Astrocyte (in vitro differentiated cells and primary cell): ENCODE measurements around the gene SLC25A47. TPM values are rescaled to one million over a fixed set of nuclear protein-coding genes. Genes with fewer than 3 reads are reported as not detected.
"Not testable (repeated sequence)": the region's sequence is repeated elsewhere in the genome, so short reads cannot be mapped to it uniquely, and the experiment has no call there.

Experiments
- DNase-seq: peaks from one replicate; pipeline ENCODE4 v3.0.0-alpha.2; 2010; ENCODE audit warnings: low read depth
- FAIRE-seq: peaks from 2 replicates; lab custom pipeline; 2011; peaks lifted over from hg19 to GRCh38; lab: Jason Lieb, UNC
- H2AFZ ChIP-seq: 2 replicates; pipeline ENCODE4 v1.6.0; 2012; ENCODE audit warnings: low read depth, low read length, inconsistent platforms
- H3K27ac ChIP-seq: 2 replicates; pipeline ENCODE4 v1.5.1; 2011; ENCODE audit warnings: low read depth, low read length, inconsistent platforms
- H3K27me3 ChIP-seq: 2 replicates; pipeline ENCODE4 v1.6.0; 2011; ENCODE audit warnings: low read length, inconsistent platforms; ENCODE audit not compliant: insufficient read depth
- H3K36me3 ChIP-seq: 2 replicates; pipeline ENCODE4 v1.5.1; 2011; ENCODE audit warnings: low read length, inconsistent platforms; ENCODE audit not compliant: insufficient read depth
- H3K4me1 ChIP-seq: 2 replicates; pipeline ENCODE4 v1.5.1; 2011; ENCODE audit warnings: low read length, inconsistent platforms; ENCODE audit not compliant: insufficient read depth
- H3K4me2 ChIP-seq: 2 replicates; pipeline ENCODE4 v1.6.0; 2012; ENCODE audit warnings: low read length, inconsistent platforms
- H3K4me3 ChIP-seq: 2 replicates; pipeline ENCODE4 v1.5.1; 2011; ENCODE audit warnings: low read depth, mild to moderate bottlenecking, low read length, inconsistent platforms; ENCODE audit not compliant: insufficient read depth
- H3K79me2 ChIP-seq: 2 replicates; pipeline ENCODE4 v1.6.0; 2012; ENCODE audit warnings: mild to moderate bottlenecking, low read length, inconsistent platforms; ENCODE audit not compliant: insufficient read depth
- H3K9ac ChIP-seq: 2 replicates; pipeline ENCODE4 v1.6.0; 2012; ENCODE audit warnings: mild to moderate bottlenecking, low read length, inconsistent platforms
- H3K9me3 ChIP-seq: 2 replicates; pipeline ENCODE4 v1.5.1; 2012; ENCODE audit warnings: low read depth, mild to moderate bottlenecking, low read length, inconsistent platforms; ENCODE audit not compliant: insufficient read depth
- H4K20me1 ChIP-seq: 2 replicates; pipeline ENCODE4 v1.6.0; 2012; ENCODE audit warnings: low read length, inconsistent platforms; ENCODE audit not compliant: insufficient read depth
- H3K27ac Mint-ChIP-seq: one replicate; pipeline ENCODE4 v1.8.0; 2021; ENCODE audit warnings: mild to moderate bottlenecking, mixed read lengths; ENCODE audit not compliant: unreplicated experiment
- H3K27me3 Mint-ChIP-seq: one replicate; pipeline ENCODE4 v1.8.0; 2021; ENCODE audit warnings: low read depth, mixed read lengths; ENCODE audit not compliant: unreplicated experiment
- H3K36me3 Mint-ChIP-seq: one replicate; pipeline ENCODE4 v1.8.0; 2021; ENCODE audit warnings: low read depth, mixed read lengths; ENCODE audit not compliant: unreplicated experiment
- H3K4me1 Mint-ChIP-seq: one replicate; pipeline ENCODE4 v1.8.0; 2021; ENCODE audit warnings: low read depth, mixed read lengths; ENCODE audit not compliant: unreplicated experiment
- H3K4me3 Mint-ChIP-seq: one replicate; pipeline ENCODE4 v1.8.0; 2021; ENCODE audit warnings: mild to moderate bottlenecking, moderate library complexity, mixed read lengths; ENCODE audit not compliant: unreplicated experiment
- H3K9me3 Mint-ChIP-seq: one replicate; pipeline ENCODE4 v1.8.0; 2021; ENCODE audit warnings: mild to moderate bottlenecking, mixed read lengths; ENCODE audit not compliant: unreplicated experiment
- CTCF ChIP-seq: IDR thresholded peaks from 2 replicates; pipeline ENCODE4 v1.5.1; 2011; ENCODE audit warnings: low read depth, mild to moderate bottlenecking, inconsistent platforms, low read length, moderate library complexity; ENCODE audit not compliant: insufficient read depth
- EZH2 ChIP-seq: IDR thresholded peaks from 2 replicates; pipeline ENCODE4 v1.6.1; 2012; ENCODE audit warnings: mild to moderate bottlenecking, low read length, inconsistent platforms; ENCODE audit not compliant: insufficient read depth
- total RNA-seq: library from RNA; stranded (reverse); gene quantifications from 2 replicates; pipeline ENCODE4 v1.2.1, GENCODE V29; 2021

Gene SLC25A47
- total RNA-seq, 1 donor from 2014 or later = not detected

- no peaks in the 10 kb centered on the region for H3K9me3 Mint-ChIP-seq
- Histone ChIP-seq H3K4me3 (no peak overlapping the region), H3K27ac (peak overlapping the region; percentile 75), H3K9ac (no peak overlapping the region), H3K79me2 (no peaks in the 10 kb centered on the region), H3K9me3 (no peaks in the 10 kb centered on the region), H3K27me3 (no peaks in the 10 kb centered on the region), H3K36me3 (peaks cover 19% of the 10 kb centered on the region), H3K4me1 (peaks cover 8% of the 10 kb centered on the region), H3K4me2 (no peak overlapping the region), H4K20me1 (no peaks in the 10 kb centered on the region), H2AFZ (no peak overlapping the region)
- DNase-seq (no peak), FAIRE-seq (no peak)
- H3K4me1 Mint-ChIP-seq = peaks cover 15% of the 10 kb centered on the region
- H3K4me3 Mint-ChIP-seq = no peak overlapping the region
- H3K36me3 Mint-ChIP-seq = peaks cover 34% of the 10 kb centered on the region
- peak overlapping the region; percentile 15 for H3K27ac Mint-ChIP-seq
- TF ChIP-seq EZH2 (no peak), CTCF (no peak)
- H3K27me3 Mint-ChIP-seq = no peaks in the 10 kb centered on the region
Observed at GRCh38 chr14:100342195-100342594, 19.1 kb downstream of the SLC25A47 start.

- not testable (repeated sequence) for H3K27me3 Mint-ChIP-seq, H3K4me1 ChIP-seq, FAIRE-seq, H4K20me1 ChIP-seq, H3K9me3 ChIP-seq, H2AFZ ChIP-seq, H3K4me3 ChIP-seq, H3K9ac ChIP-seq, H3K27ac Mint-ChIP-seq, H3K4me2 ChIP-seq, H3K9me3 Mint-ChIP-seq, H3K4me3 Mint-ChIP-seq, DNase-seq, H3K79me2 ChIP-seq, H3K27me3 ChIP-seq, H3K27ac ChIP-seq
- H3K36me3 Mint-ChIP-seq = peaks cover 36% of the 10 kb centered on the region
- peaks cover 17% of the 10 kb centered on the region for H3K36me3 ChIP-seq
- peaks cover 15% of the 10 kb centered on the region for H3K4me1 Mint-ChIP-seq
Observed at GRCh38 chr14:100342826-100343225, 19.7 kb downstream of the SLC25A47 start.

GRCh38 chr14:100344657-100345056 lies 21.5 kb downstream of the SLC25A47 start:
- H3K27me3 ChIP-seq, H3K9me3 ChIP-seq, H3K27ac Mint-ChIP-seq, DNase-seq, H3K79me2 ChIP-seq, H3K4me1 ChIP-seq, H3K27me3 Mint-ChIP-seq, H3K27ac ChIP-seq, H2AFZ ChIP-seq, H3K4me2 ChIP-seq, FAIRE-seq, H4K20me1 ChIP-seq, H3K4me3 Mint-ChIP-seq, H3K9me3 Mint-ChIP-seq, H3K9ac ChIP-seq, H3K4me3 ChIP-seq: not testable (repeated sequence)
- Mint-ChIP-seq H3K36me3 (peaks cover 39% of the 10 kb centered on the region), H3K4me1 (peaks cover 15% of the 10 kb centered on the region)
- peaks cover 17% of the 10 kb centered on the region for H3K36me3 ChIP-seq

DNA sequence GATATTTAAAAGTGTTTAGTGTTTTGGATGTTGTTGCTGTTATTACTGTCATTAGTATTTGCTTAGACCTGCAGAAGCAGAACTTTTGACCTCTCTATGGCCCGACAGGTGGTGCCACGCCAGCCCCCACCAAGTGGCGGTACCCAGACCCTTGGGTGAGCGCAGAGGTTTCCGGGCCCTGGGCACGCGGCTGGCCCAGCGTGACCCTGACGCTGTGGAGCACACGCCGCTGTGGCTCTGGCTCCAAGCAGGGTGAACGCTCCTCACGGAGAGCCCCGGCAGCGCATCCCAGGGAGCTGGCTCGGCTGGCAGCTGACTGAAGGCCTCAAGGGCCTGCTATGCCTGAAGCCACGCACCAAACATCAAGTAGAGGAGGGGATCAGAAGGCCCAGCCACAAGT lies 22.6 kb downstream of the SLC25A47 start:
- H3K36me3 Mint-ChIP-seq = peaks cover 38% of the 10 kb centered on the region
- no peak overlapping the region for H3K4me2 ChIP-seq
- H3K27me3 ChIP-seq = no peaks in the 10 kb centered on the region
- H3K36me3 ChIP-seq = peaks cover 9% of the 10 kb centered on the region
- H3K79me2 ChIP-seq = no peaks in the 10 kb centered on the region
- no peaks in the 10 kb centered on the region for H3K27me3 Mint-ChIP-seq
- H3K27ac Mint-ChIP-seq = no peak overlapping the region
- no peak overlapping the region for H3K4me3 Mint-ChIP-seq
- H2AFZ ChIP-seq = no peak overlapping the region
- H3K9me3 ChIP-seq = no peaks in the 10 kb centered on the region
- H3K27ac ChIP-seq = no peak overlapping the region
- H3K9ac ChIP-seq = no peak overlapping the region
- H4K20me1 ChIP-seq = peaks cover 8% of the 10 kb centered on the region
- H3K9me3 Mint-ChIP-seq = no peaks in the 10 kb centered on the region
- DNase-seq = no peak
- no peak overlapping the region for H3K4me3 ChIP-seq
- FAIRE-seq = no peak
- H3K4me1 ChIP-seq = peaks cover 8% of the 10 kb centered on the region
- no peak for TF ChIP-seq CTCF
- TF ChIP-seq EZH2 = no peak
- peaks cover 15% of the 10 kb centered on the region for H3K4me1 Mint-ChIP-seq
